ENCODE data around the gene H19.

H19 gene

DNA sequence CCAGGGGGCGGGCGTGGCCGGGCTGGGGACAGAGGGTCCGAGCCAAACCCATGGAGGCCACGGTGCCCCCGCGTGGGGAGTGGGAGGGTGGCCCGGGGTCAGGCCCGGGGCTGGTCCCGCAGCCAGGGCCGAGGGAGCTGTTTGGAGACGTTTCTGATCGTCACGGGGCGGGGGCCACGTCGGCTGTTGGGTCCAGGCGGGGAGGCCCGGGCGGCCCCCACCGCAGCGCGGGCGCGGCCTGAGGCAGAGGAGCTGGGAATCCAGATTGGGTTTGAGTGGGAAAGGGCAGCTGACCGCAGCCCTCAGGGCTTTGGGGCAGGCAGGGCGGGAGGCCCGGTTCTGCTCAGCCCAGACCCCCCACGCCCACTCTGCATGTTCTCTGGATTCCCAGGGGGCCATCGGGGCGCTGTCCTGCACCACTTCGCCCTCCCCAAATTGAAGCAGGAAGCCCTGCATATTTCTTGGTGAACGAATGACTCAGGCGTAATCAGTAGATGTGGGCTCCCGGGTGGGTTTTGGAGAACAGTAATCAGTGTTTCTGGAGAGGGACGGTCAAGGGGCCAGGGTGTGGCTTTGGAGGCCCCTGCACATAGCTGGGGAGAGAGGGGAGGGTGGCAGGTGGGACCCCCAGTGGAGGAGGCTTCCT lies 49.9 kb downstream of the H19 start:
- H3K4me2 ChIP-seq (ENCODE audit: low read length): no peak overlapping the region
- TF ChIP-seq EZH2phosphoT487 (IDR thresholded peaks at IDR 0.05; ENCODE audit: borderline replicate concordance, low read length) (no peak), CTCF (IDR thresholded peaks at IDR 0.05; ENCODE audit: low read depth, low read length, poor library complexity, severe bottlenecking) (no peak)
- H3F3A ChIP-seq (ENCODE audit: control insufficient read depth, insufficient read depth): no peaks in the 10 kb centered on the region
- H3K9me3 ChIP-seq (ENCODE audit: control insufficient read depth, insufficient read depth, low read length): no peaks in the 10 kb centered on the region
- no peaks in the 10 kb centered on the region for H3K4me1 ChIP-seq (ENCODE audit: control insufficient read depth, low read length)
- H3K27ac ChIP-seq (ENCODE audit: low read depth, low read length): no peak overlapping the region
- no peaks in the 10 kb centered on the region for H3K9me2 ChIP-seq (replicated peaks; ENCODE audit: control insufficient read depth, low read length)
- H3K36me3 ChIP-seq (ENCODE audit: control insufficient read depth, low read length): no peaks in the 10 kb centered on the region
- H3K4me3 ChIP-seq (ENCODE audit: low read length): no peak overlapping the region
- no peaks in the 10 kb centered on the region for H4K20me1 ChIP-seq (ENCODE audit: control insufficient read depth, insufficient read depth, low read depth, low read length)
- no peaks in the 10 kb centered on the region for H3K79me2 ChIP-seq (ENCODE audit: control insufficient read depth, low read length)
- no peaks in the 10 kb centered on the region for H3K27me3 ChIP-seq (ENCODE audit: control insufficient read depth, low read length)

- no peaks in the 10 kb centered on the region for H3K79me2 ChIP-seq (ENCODE audit: control insufficient read depth, low read length)
- H3K4me3 ChIP-seq (ENCODE audit: low read length): no peak within 1 kb of the TSS
- H4K20me1 ChIP-seq (ENCODE audit: control insufficient read depth, insufficient read depth, low read depth, low read length): no peaks in the 10 kb centered on the region
- no peaks in the 10 kb centered on the region for H3K4me1 ChIP-seq (ENCODE audit: control insufficient read depth, low read length)
- H3K36me3 ChIP-seq (ENCODE audit: control insufficient read depth, low read length): no peaks in the 10 kb centered on the region
- no peaks in the 10 kb centered on the region for H3K9me3 ChIP-seq (ENCODE audit: control insufficient read depth, insufficient read depth, low read length)
- no peaks in the 10 kb centered on the region for H3F3A ChIP-seq (ENCODE audit: control insufficient read depth, insufficient read depth)
- TF ChIP-seq EZH2phosphoT487 (IDR thresholded peaks at IDR 0.05; ENCODE audit: borderline replicate concordance, low read length) (no peak), CTCF (IDR thresholded peaks at IDR 0.05; ENCODE audit: low read depth, low read length, poor library complexity, severe bottlenecking) (no peak)
- H3K27me3 ChIP-seq (ENCODE audit: control insufficient read depth, low read length): no peaks in the 10 kb centered on the region
- H3K9me2 ChIP-seq (replicated peaks; ENCODE audit: control insufficient read depth, low read length): no peaks in the 10 kb centered on the region
- H3K4me2 ChIP-seq (ENCODE audit: low read length): no peak within 1 kb of the TSS
- H3K27ac ChIP-seq (ENCODE audit: low read depth, low read length): no peak within 1 kb of the TSS
Observed at GRCh38 chr11:1946812-1947484, 50.7 kb downstream of the H19 start, which contains the start of gene MRPL23. TSS of gene MRPL23 (plus strand) at chr11:1947332. CDS start at chr11:1947363, 31 bp downstream.

Measured in DOHH2 (cell line).